Peyer's patch (tissue), 4 donors: ENCODE data around the gene FZD8. TPM values are rescaled to one million over a fixed set of nuclear protein-coding genes. Genes with fewer than 3 reads are reported as not detected.
A peak's percentile ranks its signal among the peaks of the same experiment; 100 is the strongest.

Experiments used
- DNase-seq, 3 donors: peaks; one replicate each; pipeline ENCODE4 v3.0.0-alpha.2; 2017 to 2019
- H3K27ac ChIP-seq, 4 donors: fragments of 200-600 bp; sonication (generic); one replicate each; pipeline ENCODE4 v1.5.1; 2016 to 2019
- H3K27me3 ChIP-seq, 2 donors: fragments of 200-600 bp; sonication (generic); one replicate each; pipeline ENCODE4 v1.5.1; 2019
- H3K36me3 ChIP-seq, 3 donors: fragments of 200-600 bp; sonication (generic); one replicate each; pipeline ENCODE4 v1.5.1; 2016 to 2019
- H3K4me1 ChIP-seq, 4 donors: fragments of 200-600 bp; sonication (generic); one replicate each; pipeline ENCODE4 v1.5.1; 2016 to 2019
- H3K4me3 ChIP-seq, 4 donors: fragments of 200-600 bp; sonication (generic); 1 replicate in 3 of 4; 2 replicates in 1 of 4; pipeline ENCODE4 v1.5.1; 2016 to 2019; ENCODE audit warnings: mild to moderate bottlenecking in 1 of 4
- H3K9me3 ChIP-seq, 4 donors: fragments of 200-600 bp; sonication (generic); one replicate each; pipeline ENCODE4 v1.5.1; 2016 to 2019; ENCODE audit warnings: mild to moderate bottlenecking in 1 of 4
- CTCF ChIP-seq, 6 experiments: fragments of 450-650 bp in 4 of 6; fragments of 200-600 bp in 2 of 6; sonication (generic) in 1 of 6; IDR thresholded peaks; one replicate each; pipeline ENCODE4 v1.5.1; 2017 to 2019; ENCODE audit warnings: antibody characterized with exemption in 6 of 6, mild to moderate bottlenecking in 3 of 6, moderate library complexity in 1 of 6
- POLR2A ChIP-seq, 2 donors: fragments of 450-650 bp; IDR thresholded peaks; one replicate each; pipeline ENCODE4 v1.5.1; 2017; ENCODE audit warnings: antibody characterized with exemption in 2 of 2, mild to moderate bottlenecking in 2 of 2, moderate library complexity in 2 of 2
- total RNA-seq, 4 donors: library from RNA; depleted of rRNA; stranded (reverse); fragments of >200 nt; gene quantifications; one replicate each; pipeline ENCODE4 v1.1.0, GENCODE V29; 2016

Gene FZD8
- total RNA-seq, 4 donors from 2014 or later, result 0.70 to 2.2 (median 1.2) TPM

GRCh38 chr10:35600193-35600592 is 41.9 kb downstream of the FZD8 start:
- TF ChIP-seq CTCF (IDR thresholded peaks at IDR 0.05), result no peak
- no peak for TF ChIP-seq POLR2A (IDR thresholded peaks at IDR 0.05)

GRCh38 chr10:35598379-35598778 is 43.7 kb downstream of the FZD8 start:
- Histone ChIP-seq H3K4me1 (no peaks in the 10 kb centered on the region), H3K36me3 (no peaks in the 10 kb centered on the region), H3K4me3 (no peak overlapping the region), H3K9me3 (no peaks in the 10 kb centered on the region), H3K27me3 (no peaks in the 10 kb centered on the region), H3K27ac (no peak overlapping the region)
- TF ChIP-seq POLR2A (IDR thresholded peaks at IDR 0.05) (no peak), CTCF (IDR thresholded peaks at IDR 0.05) (peak in 2 of 6 experiments; percentile 17 to 21)
- DNase-seq, result no peak

More at GRCh38 chr10:35600193-35600592, 41.9 kb downstream of the FZD8 start:
- H3K4me1 ChIP-seq, result no peaks in the 10 kb centered on the region
- no peaks in the 10 kb centered on the region for H3K36me3 ChIP-seq
- H3K4me3 ChIP-seq, result no peak overlapping the region
- no peak overlapping the region for H3K27ac ChIP-seq
- no peaks in the 10 kb centered on the region for H3K27me3 ChIP-seq
- H3K9me3 ChIP-seq, result no peaks in the 10 kb centered on the region
- no peak for DNase-seq

GRCh38 chr10:35595106-35595505 is 47.0 kb downstream of the FZD8 start:
- TF ChIP-seq POLR2A (IDR thresholded peaks at IDR 0.05) (no peak), CTCF (IDR thresholded peaks at IDR 0.05) (no peak)
- no peaks in the 10 kb centered on the region for H3K4me1 ChIP-seq
- no peak for DNase-seq
- H3K27ac ChIP-seq, result no peak overlapping the region
- no peaks in the 10 kb centered on the region for H3K36me3 ChIP-seq
- no peak overlapping the region for H3K4me3 ChIP-seq
- H3K27me3 ChIP-seq, result no peaks in the 10 kb centered on the region
- H3K9me3 ChIP-seq, result peaks cover 0 to 3% (median 0%) of the 10 kb centered on the region in 4 donors

- TF ChIP-seq CTCF (IDR thresholded peaks at IDR 0.05), result no peak
- TF ChIP-seq POLR2A (IDR thresholded peaks at IDR 0.05), result no peak
- Histone ChIP-seq H3K27ac (no peak overlapping the region), H3K4me3 (no peak overlapping the region), H3K4me1 (no peaks in the 10 kb centered on the region), H3K36me3 (no peaks in the 10 kb centered on the region), H3K27me3 (no peaks in the 10 kb centered on the region), H3K9me3 (peaks cover 0 to 3% (median 0%) of the 10 kb centered on the region in 4 donors)
- no peak for DNase-seq
These were observed 47.7 kb downstream of the FZD8 start for GRCh38 chr10:35594115-35595079.

GRCh38 chr10:35592441-35592840 is 49.7 kb downstream of the FZD8 start:
- Histone ChIP-seq H3K4me1 (no peaks in the 10 kb centered on the region), H3K27me3 (no peaks in the 10 kb centered on the region), H3K36me3 (no peaks in the 10 kb centered on the region), H3K4me3 (no peak overlapping the region), H3K27ac (no peak overlapping the region), H3K9me3 (peaks cover 0 to 3% (median 0%) of the 10 kb centered on the region in 4 donors)
- no peak for DNase-seq
- TF ChIP-seq CTCF (IDR thresholded peaks at IDR 0.05) (no peak), POLR2A (IDR thresholded peaks at IDR 0.05) (no peak)
